Measurements from ENCODE around the gene ILKAP. TPM values are rescaled to one million over a fixed set of nuclear protein-coding genes. Genes with fewer than 3 reads are reported as not detected.

ILKAP gene
- total and polyA plus RNA-seq, 2 donors (not counting 1 experiment from before 2014, with no cell fraction given): 27.9 to 31.3 TPM

- Histone ChIP-seq H3K4me1 (ENCODE audit: control insufficient read depth, extremely low read depth, insufficient read depth, low read length) (no peaks in the 10 kb centered on the region), H2AFZ (ENCODE audit: low read length) (no peak overlapping the region), H3K4me2 (ENCODE audit: extremely low read depth, insufficient read depth, low read length) (no peak overlapping the region), H3K36me3 (ENCODE audit: control insufficient read depth, insufficient read depth, low read length) (peaks cover 2% of the 10 kb centered on the region), H4K20me1 (ENCODE audit: control insufficient read depth, extremely low read depth, insufficient read depth, low read length) (no peaks in the 10 kb centered on the region), H3K27me3 (ENCODE audit: control insufficient read depth, insufficient read depth, low read length) (no peaks in the 10 kb centered on the region), H3K79me2 (ENCODE audit: control insufficient read depth, insufficient read depth, low read length) (no peaks in the 10 kb centered on the region), H3K4me3 (replicated peaks in 1 of 4; ENCODE audit: control extremely low read depth in 1 of 4, insufficient read depth in 1 of 4, low read depth in 3 of 4, low read length in 4 of 4) (no peak overlapping the region), H3K9ac (ENCODE audit: insufficient read depth, low read length) (no peak overlapping the region), H3K27ac (ENCODE audit: insufficient read depth, low read length) (no peak overlapping the region), H3K9me3 (ENCODE audit: control insufficient read depth, insufficient read depth, low read depth, low read length) (no peaks in the 10 kb centered on the region)
- TF ChIP-seq CTCF (conservative IDR thresholded peaks at IDR 0.05 in 1 of 2, IDR thresholded peaks at IDR 0.05 in 1 of 2; ENCODE audit: low read depth in 1 of 2, low read length in 2 of 2): no peak
- no peak for DNase-seq (ENCODE audit: low read depth in 2 of 2)
Observed at GRCh38 chr2:238251986-238252385, 48.5 kb upstream of the ILKAP start.

GRCh38 chr2:238251331-238251730, 47.8 kb upstream of the ILKAP start:
- no peak for DNase-seq (ENCODE audit: low read depth in 2 of 2)
- H2AFZ ChIP-seq (ENCODE audit: low read length): no peak overlapping the region

GRCh38 chr2:238250896-238251295, 47.4 kb upstream of the ILKAP start:
- Histone ChIP-seq H3K9ac (ENCODE audit: insufficient read depth, low read length) (no peak overlapping the region), H3K4me1 (ENCODE audit: control insufficient read depth, extremely low read depth, insufficient read depth, low read length) (no peaks in the 10 kb centered on the region), H3K79me2 (ENCODE audit: control insufficient read depth, insufficient read depth, low read length) (no peaks in the 10 kb centered on the region), H2AFZ (ENCODE audit: low read length) (no peak overlapping the region), H3K4me2 (ENCODE audit: extremely low read depth, insufficient read depth, low read length) (no peak overlapping the region), H3K36me3 (ENCODE audit: control insufficient read depth, insufficient read depth, low read length) (peaks cover 2% of the 10 kb centered on the region), H3K27me3 (ENCODE audit: control insufficient read depth, insufficient read depth, low read length) (no peaks in the 10 kb centered on the region), H3K9me3 (ENCODE audit: control insufficient read depth, insufficient read depth, low read depth, low read length) (no peaks in the 10 kb centered on the region), H3K27ac (ENCODE audit: insufficient read depth, low read length) (no peak overlapping the region), H3K4me3 (replicated peaks in 1 of 4; ENCODE audit: control extremely low read depth in 1 of 4, insufficient read depth in 1 of 4, low read depth in 3 of 4, low read length in 4 of 4) (no peak overlapping the region), H4K20me1 (ENCODE audit: control insufficient read depth, extremely low read depth, insufficient read depth, low read length) (no peaks in the 10 kb centered on the region)
- no peak for DNase-seq (ENCODE audit: low read depth in 2 of 2)
- TF ChIP-seq CTCF (conservative IDR thresholded peaks at IDR 0.05 in 1 of 2, IDR thresholded peaks at IDR 0.05 in 1 of 2; ENCODE audit: low read depth in 1 of 2, low read length in 2 of 2): no peak
- TF ChIP-seq EZH2 (IDR thresholded peaks at IDR 0.05; ENCODE audit: low read length, missing control alignments): no peak

More at GRCh38 chr2:238251331-238251730, 47.8 kb upstream of the ILKAP start:
- no peak for TF ChIP-seq EZH2 (IDR thresholded peaks at IDR 0.05; ENCODE audit: low read length, missing control alignments)
- TF ChIP-seq CTCF (conservative IDR thresholded peaks at IDR 0.05 in 1 of 2, IDR thresholded peaks at IDR 0.05 in 1 of 2; ENCODE audit: low read depth in 1 of 2, low read length in 2 of 2): no peak
- H3K4me1 ChIP-seq (ENCODE audit: control insufficient read depth, extremely low read depth, insufficient read depth, low read length): no peaks in the 10 kb centered on the region
- H3K9ac ChIP-seq (ENCODE audit: insufficient read depth, low read length): no peak overlapping the region
- H3K4me2 ChIP-seq (ENCODE audit: extremely low read depth, insufficient read depth, low read length): no peak overlapping the region
- no peaks in the 10 kb centered on the region for H3K79me2 ChIP-seq (ENCODE audit: control insufficient read depth, insufficient read depth, low read length)
- H4K20me1 ChIP-seq (ENCODE audit: control insufficient read depth, extremely low read depth, insufficient read depth, low read length): no peaks in the 10 kb centered on the region
- no peak overlapping the region for H3K4me3 ChIP-seq (replicated peaks in 1 of 4; ENCODE audit: control extremely low read depth in 1 of 4, insufficient read depth in 1 of 4, low read depth in 3 of 4, low read length in 4 of 4)
- no peak overlapping the region for H3K27ac ChIP-seq (ENCODE audit: insufficient read depth, low read length)
- H3K9me3 ChIP-seq (ENCODE audit: control insufficient read depth, insufficient read depth, low read depth, low read length): no peaks in the 10 kb centered on the region
- no peaks in the 10 kb centered on the region for H3K27me3 ChIP-seq (ENCODE audit: control insufficient read depth, insufficient read depth, low read length)
- H3K36me3 ChIP-seq (ENCODE audit: control insufficient read depth, insufficient read depth, low read length): peaks cover 2% of the 10 kb centered on the region

Data from fibroblast of lung (primary cell).